ENCODE data around the gene FAM136A. TPM values are rescaled to one million over a fixed set of nuclear protein-coding genes. Genes with fewer than 3 reads are reported as not detected.
"Not testable (repeated sequence)": the region's sequence is repeated elsewhere in the genome, so short reads cannot be mapped to it uniquely, and the experiment has no call there.

Gene FAM136A
- total RNA-seq, 1 donor from 2014 or later = 23.4 TPM

- TF ChIP-seq CTCF (IDR thresholded peaks at IDR 0.05; ENCODE audit: insufficient read depth, low read length, severe bottlenecking) = no peak
- Histone ChIP-seq H3K36me3 (ENCODE audit: control insufficient read depth, insufficient read depth, low read length) (peaks cover 13% of the 10 kb centered on the region), H3K27me3 (ENCODE audit: control insufficient read depth, insufficient read depth, low read length) (no peaks in the 10 kb centered on the region), H3K4me3 (ENCODE audit: low read depth, low read length) (no peak overlapping the region)
- FAIRE-seq = no peak
- DNase-seq (ENCODE audit: low read depth) = no peak
These were observed 18.2 kb downstream of the FAM136A start for GRCh38 chr2:70283500-70284191.

GRCh38 chr2:70282439-70282838 lies 19.4 kb downstream of the FAM136A start:
- TF ChIP-seq CTCF (IDR thresholded peaks at IDR 0.05; ENCODE audit: insufficient read depth, low read length, severe bottlenecking) = no peak
- DNase-seq (ENCODE audit: low read depth) (no peak), FAIRE-seq (no peak)
- Histone ChIP-seq H3K36me3 (ENCODE audit: control insufficient read depth, insufficient read depth, low read length) (peaks cover 8% of the 10 kb centered on the region), H3K27me3 (ENCODE audit: control insufficient read depth, insufficient read depth, low read length) (no peaks in the 10 kb centered on the region), H3K4me3 (ENCODE audit: low read depth, low read length) (no peak overlapping the region)

GRCh38 chr2:70280242-70280798 lies 21.5 kb downstream of the FAM136A start:
- H3K4me3 ChIP-seq (ENCODE audit: low read depth, low read length) = no peak overlapping the region
- H3K27me3 ChIP-seq (ENCODE audit: control insufficient read depth, insufficient read depth, low read length) = no peaks in the 10 kb centered on the region
- FAIRE-seq (no peak), DNase-seq (ENCODE audit: low read depth) (no peak)
- no peak for TF ChIP-seq CTCF (IDR thresholded peaks at IDR 0.05; ENCODE audit: insufficient read depth, low read length, severe bottlenecking)
- peaks cover 3% of the 10 kb centered on the region for H3K36me3 ChIP-seq (ENCODE audit: control insufficient read depth, insufficient read depth, low read length)

GRCh38 chr2:70270323-70270722 lies 31.5 kb downstream of the FAM136A start:
- TF ChIP-seq CTCF (IDR thresholded peaks at IDR 0.05; ENCODE audit: insufficient read depth, low read length, severe bottlenecking) = no peak
- DNase-seq (ENCODE audit: low read depth) (no peak), FAIRE-seq (no peak)
- H3K36me3 ChIP-seq (ENCODE audit: control insufficient read depth, insufficient read depth, low read length) = peaks cover 3% of the 10 kb centered on the region
- H3K4me3 ChIP-seq (ENCODE audit: low read depth, low read length) = no peak overlapping the region
- H3K27me3 ChIP-seq (ENCODE audit: control insufficient read depth, insufficient read depth, low read length) = no peaks in the 10 kb centered on the region

GRCh38 chr2:70269422-70270302 lies 32.2 kb downstream of the FAM136A start:
- DNase-seq (ENCODE audit: low read depth); H3K4me3 ChIP-seq (ENCODE audit: low read depth, low read length); FAIRE-seq; H3K36me3 ChIP-seq (ENCODE audit: control insufficient read depth, insufficient read depth, low read length); H3K27me3 ChIP-seq (ENCODE audit: control insufficient read depth, insufficient read depth, low read length): not testable (repeated sequence)

GRCh38 chr2:70266925-70267324 lies 34.9 kb downstream of the FAM136A start:
- H3K27me3 ChIP-seq (ENCODE audit: control insufficient read depth, insufficient read depth, low read length); DNase-seq (ENCODE audit: low read depth); H3K36me3 ChIP-seq (ENCODE audit: control insufficient read depth, insufficient read depth, low read length); H3K4me3 ChIP-seq (ENCODE audit: low read depth, low read length); FAIRE-seq: not testable (repeated sequence)
